Large intestine (tissue), 3 donors: ENCODE measurements around the gene ARHGAP26. TPM values are rescaled to one million over a fixed set of nuclear protein-coding genes. Genes with fewer than 3 reads are reported as not detected.

Experiments
- DNase-seq, 2 donors: peaks; one replicate each; pipeline versions ENCODE4 v3.0.0 to v3.0.0-alpha.2; 2013
- H3K27ac ChIP-seq: one replicate; pipeline ENCODE4 v1.5.1; 2013; ENCODE audit warnings: low read length
- H3K27me3 ChIP-seq: 2 replicates; pipeline ENCODE4 v1.6.1; 2013; ENCODE audit warnings: low read length; ENCODE audit not compliant: control insufficient read depth, insufficient read depth
- H3K36me3 ChIP-seq: 2 replicates; pipeline ENCODE4 v1.6.1; 2013; ENCODE audit warnings: low read length; ENCODE audit not compliant: control insufficient read depth, insufficient read depth
- H3K4me1 ChIP-seq: one replicate; pipeline ENCODE4 v1.6.1; 2013; ENCODE audit warnings: low read length; ENCODE audit not compliant: control insufficient read depth, insufficient read depth
- H3K4me3 ChIP-seq: one replicate; pipeline ENCODE4 v1.5.1; 2013; ENCODE audit warnings: low read length
- H3K9me3 ChIP-seq: one replicate; pipeline ENCODE4 v1.6.1; 2013; ENCODE audit warnings: mild to moderate bottlenecking, low read depth, low read length, moderate library complexity; ENCODE audit not compliant: control insufficient read depth
- WGBS: methylation state at CpG from one replicate; pipeline ENCODE4 v1.1.5; 2013; ENCODE audit warnings: low lambda C conversion rate; ENCODE audit not compliant: insufficient coverage; 5-methylcytosine and 5-hydroxymethylcytosine counted together
- polyA plus RNA-seq: library from polyadenylated mRNA; unstranded; fragments of 120-200 nt; gene quantifications from one replicate; pipeline ENCODE4 v1.2.1, GENCODE V29; 2013

Gene ARHGAP26
- polyA plus RNA-seq, 1 donor: 31.8 TPM

- H3K4me3 ChIP-seq: no peak overlapping the region
- H3K36me3 ChIP-seq: no peaks in the 10 kb centered on the region
- H3K4me1 ChIP-seq: peaks cover 49% of the 10 kb centered on the region
- no peak for DNase-seq
- peak overlapping the region; percentile 50 for H3K27ac ChIP-seq
- H3K9me3 ChIP-seq: no peaks in the 10 kb centered on the region
- no peaks in the 10 kb centered on the region for H3K27me3 ChIP-seq
- WGBS: no CpG with 5 or more reads among the region's 2 CpGs
Measured at GRCh38 chr5:142829801-142830220, 59.6 kb downstream of the ARHGAP26 start.

- DNase-seq: no peak
- no peaks in the 10 kb centered on the region for H3K36me3 ChIP-seq
- no peaks in the 10 kb centered on the region for H3K27me3 ChIP-seq
- 77% methylated on average over 6 of the region's 8 CpGs for WGBS
- H3K9me3 ChIP-seq: no peaks in the 10 kb centered on the region
- H3K4me1 ChIP-seq: peaks cover 45% of the 10 kb centered on the region
- H3K27ac ChIP-seq: no peak overlapping the region
- no peak overlapping the region for H3K4me3 ChIP-seq
Measured at GRCh38 chr5:142830241-142831008, 60.2 kb downstream of the ARHGAP26 start.

GRCh38 chr5:142831009-142831383 lies 60.8 kb downstream of the ARHGAP26 start:
- H3K27ac ChIP-seq: no peak overlapping the region
- H3K27me3 ChIP-seq: no peaks in the 10 kb centered on the region
- DNase-seq: no peak
- no peak overlapping the region for H3K4me3 ChIP-seq
- no peaks in the 10 kb centered on the region for H3K9me3 ChIP-seq
- H3K4me1 ChIP-seq: peaks cover 40% of the 10 kb centered on the region
- 60% methylated on average over 1 of the region's 3 CpGs for WGBS
- H3K36me3 ChIP-seq: no peaks in the 10 kb centered on the region

GRCh38 chr5:142832263-142832662 lies 62.1 kb downstream of the ARHGAP26 start:
- no peak for DNase-seq
- H3K9me3 ChIP-seq: no peaks in the 10 kb centered on the region
- H3K4me1 ChIP-seq: peaks cover 34% of the 10 kb centered on the region
- WGBS: no CpG with 5 or more reads among the region's 3 CpGs
- no peaks in the 10 kb centered on the region for H3K36me3 ChIP-seq
- no peaks in the 10 kb centered on the region for H3K27me3 ChIP-seq
- no peak overlapping the region for H3K27ac ChIP-seq
- H3K4me3 ChIP-seq: no peak overlapping the region

GRCh38 chr5:142833517-142834449 lies 63.6 kb downstream of the ARHGAP26 start:
- H3K27ac ChIP-seq: no peak overlapping the region
- DNase-seq: peak in 1 of 2 donors; percentile 54

GRCh38 chr5:142834504-142834903 lies 64.3 kb downstream of the ARHGAP26 start:
- WGBS: 67% methylated on average over 3 of the region's 4 CpGs
- Histone ChIP-seq H3K9me3 (no peaks in the 10 kb centered on the region), H3K27me3 (no peaks in the 10 kb centered on the region), H3K4me3 (no peak overlapping the region), H3K4me1 (peaks cover 32% of the 10 kb centered on the region), H3K27ac (no peak overlapping the region), H3K36me3 (no peaks in the 10 kb centered on the region)
- no peak for DNase-seq

More at GRCh38 chr5:142833517-142834449, 63.6 kb downstream of the ARHGAP26 start:
- Histone ChIP-seq H3K4me3 (no peak overlapping the region), H3K27me3 (no peaks in the 10 kb centered on the region), H3K9me3 (no peaks in the 10 kb centered on the region), H3K36me3 (no peaks in the 10 kb centered on the region), H3K4me1 (peaks cover 37% of the 10 kb centered on the region)
- WGBS: 67% methylated on average over 1 of the region's 7 CpGs

- Histone ChIP-seq H3K36me3 (no peaks in the 10 kb centered on the region), H3K27ac (no peak overlapping the region), H3K9me3 (peaks cover 3% of the 10 kb centered on the region), H3K4me1 (peaks cover 32% of the 10 kb centered on the region), H3K4me3 (no peak overlapping the region), H3K27me3 (no peaks in the 10 kb centered on the region)
- no peak for DNase-seq
- WGBS: 83% methylated on average over 1 of the region's 1 CpG
Measured at GRCh38 chr5:142835540-142835939, 65.4 kb downstream of the ARHGAP26 start.

GRCh38 chr5:142836048-142836447 lies 65.9 kb downstream of the ARHGAP26 start:
- Histone ChIP-seq H3K9me3 (peaks cover 3% of the 10 kb centered on the region), H3K4me3 (no peak overlapping the region), H3K27ac (no peak overlapping the region), H3K27me3 (no peaks in the 10 kb centered on the region), H3K36me3 (no peaks in the 10 kb centered on the region), H3K4me1 (peaks cover 29% of the 10 kb centered on the region)
- no peak for DNase-seq
- WGBS: no CpG with 5 or more reads among the region's 2 CpGs

GRCh38 chr5:142837081-142837725 lies 67.0 kb downstream of the ARHGAP26 start:
- Histone ChIP-seq H3K27me3 (no peaks in the 10 kb centered on the region), H3K4me3 (no peak overlapping the region), H3K4me1 (peaks cover 27% of the 10 kb centered on the region), H3K9me3 (peaks cover 3% of the 10 kb centered on the region), H3K36me3 (no peaks in the 10 kb centered on the region), H3K27ac (no peak overlapping the region)
- DNase-seq: peak; percentile 32 to 53
- 73% methylated on average over 2 of the region's 8 CpGs for WGBS

GRCh38 chr5:142838845-142839244 lies 68.7 kb downstream of the ARHGAP26 start:
- Histone ChIP-seq H3K27me3 (no peaks in the 10 kb centered on the region), H3K27ac (no peak overlapping the region), H3K9me3 (peaks cover 3% of the 10 kb centered on the region), H3K36me3 (no peaks in the 10 kb centered on the region), H3K4me1 (peaks cover 18% of the 10 kb centered on the region), H3K4me3 (no peak overlapping the region)
- no peak for DNase-seq
- WGBS: 79% methylated on average over 5 of the region's 5 CpGs
